ENCODE results near the gene ARL4D. TPM values are rescaled to one million over a fixed set of nuclear protein-coding genes. Genes with fewer than 3 reads are reported as not detected.
A peak's percentile ranks its signal among the peaks of the same experiment; 100 is the strongest.
"Not testable (repeated sequence)": the region's sequence is repeated elsewhere in the genome, so short reads cannot be mapped to it uniquely, and the experiment has no call there.

ARL4D gene
- total RNA-seq, 1 donor = 2.7 TPM

DNA sequence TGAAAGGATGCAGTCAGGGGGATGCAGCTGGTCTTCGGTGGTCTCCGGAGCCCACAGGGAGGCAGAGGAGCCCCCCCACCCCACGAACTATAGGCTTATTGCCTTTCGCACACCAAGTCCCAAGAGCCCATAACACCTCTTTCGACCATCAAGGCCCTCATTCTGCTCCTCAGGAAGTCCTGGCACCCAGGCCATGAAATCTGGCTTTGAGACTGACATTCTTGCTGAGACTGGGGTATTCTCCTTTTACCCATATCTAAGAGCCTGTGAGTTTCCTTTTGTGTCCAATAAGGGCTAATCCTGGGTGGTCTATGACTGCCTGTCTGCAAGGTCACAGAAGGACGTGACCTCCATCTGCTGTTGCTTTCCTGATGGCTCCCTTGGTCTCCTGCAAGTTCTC, 6.4 kb upstream of the ARL4D start:
- no peak for DNase-seq (ENCODE audit: low read depth in 2 of 3, low spot score in 2 of 3)

DNA sequence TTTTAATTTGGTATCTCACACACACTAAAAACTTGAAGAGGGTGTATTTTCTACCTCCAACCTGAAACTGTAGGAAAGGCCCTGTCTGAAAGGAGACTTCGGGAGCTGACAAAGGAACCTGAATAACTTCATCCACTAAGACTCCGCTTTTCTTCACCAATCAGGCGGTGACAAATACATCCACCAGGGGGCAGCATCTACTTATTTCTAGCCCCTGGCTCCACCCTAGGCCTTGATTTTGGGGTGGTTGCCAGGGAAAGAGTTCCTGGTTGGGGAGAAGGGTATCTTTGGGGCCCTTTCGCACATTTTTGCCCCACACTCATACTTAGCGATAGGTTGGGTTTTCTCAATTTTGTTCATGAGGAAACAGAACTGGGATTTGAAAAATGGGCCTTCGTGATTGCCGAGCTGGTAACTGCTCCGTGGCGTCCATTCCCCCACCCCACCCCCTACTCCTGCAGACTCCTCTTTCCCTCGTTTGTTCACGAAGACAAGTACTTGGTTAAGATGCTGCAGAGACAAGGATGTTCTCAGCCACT, 4.8 kb upstream of the ARL4D start:
- DNase-seq (ENCODE audit: low read depth in 2 of 3, low spot score in 2 of 3) = peak; percentile 83 to 94 (median 83)

DNA sequence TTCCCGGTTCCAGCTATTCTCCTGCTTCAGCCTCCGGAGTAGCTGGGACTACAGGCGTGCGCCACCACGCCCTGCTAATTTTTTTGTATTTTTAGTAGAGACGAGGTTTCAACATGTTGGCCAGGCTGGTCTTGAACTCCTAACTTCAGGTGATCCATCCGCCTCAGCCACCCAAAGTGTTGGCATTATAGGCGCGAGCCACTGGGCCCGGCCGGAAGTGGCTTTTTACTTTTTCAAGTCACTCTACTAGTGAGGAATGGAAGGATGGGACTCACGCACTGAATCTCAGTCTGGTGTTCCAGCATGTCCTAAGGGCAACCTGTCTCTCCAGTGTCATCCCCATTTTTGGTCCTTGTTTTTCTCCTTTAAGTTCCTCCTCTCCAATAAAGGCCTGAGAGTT, 4.1 kb upstream of the ARL4D start:
- DNase-seq (ENCODE audit: low read depth in 2 of 3, low spot score in 2 of 3) = not testable (repeated sequence)

DNA sequence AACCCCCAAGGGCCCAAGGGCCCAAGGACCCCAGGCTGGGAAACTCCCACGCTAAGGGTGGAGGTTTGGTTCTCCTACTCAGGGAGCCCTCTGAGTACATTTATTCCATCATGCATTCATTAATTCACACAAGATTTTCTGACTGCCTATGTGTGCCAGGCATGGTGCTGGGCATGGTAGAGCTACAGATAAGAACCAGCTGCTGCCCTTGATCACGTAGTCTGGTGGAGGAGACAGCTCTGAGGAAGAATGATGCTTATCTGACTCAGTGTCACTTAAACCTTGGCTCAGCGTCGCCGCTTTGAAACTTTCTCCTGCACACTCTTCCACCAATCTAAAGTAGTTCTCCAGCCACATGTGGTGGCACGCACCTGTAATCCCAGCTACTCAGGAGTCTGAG, 3.6 kb upstream of the ARL4D start:
- DNase-seq (ENCODE audit: low read depth in 2 of 3, low spot score in 2 of 3) = no peak

DNA sequence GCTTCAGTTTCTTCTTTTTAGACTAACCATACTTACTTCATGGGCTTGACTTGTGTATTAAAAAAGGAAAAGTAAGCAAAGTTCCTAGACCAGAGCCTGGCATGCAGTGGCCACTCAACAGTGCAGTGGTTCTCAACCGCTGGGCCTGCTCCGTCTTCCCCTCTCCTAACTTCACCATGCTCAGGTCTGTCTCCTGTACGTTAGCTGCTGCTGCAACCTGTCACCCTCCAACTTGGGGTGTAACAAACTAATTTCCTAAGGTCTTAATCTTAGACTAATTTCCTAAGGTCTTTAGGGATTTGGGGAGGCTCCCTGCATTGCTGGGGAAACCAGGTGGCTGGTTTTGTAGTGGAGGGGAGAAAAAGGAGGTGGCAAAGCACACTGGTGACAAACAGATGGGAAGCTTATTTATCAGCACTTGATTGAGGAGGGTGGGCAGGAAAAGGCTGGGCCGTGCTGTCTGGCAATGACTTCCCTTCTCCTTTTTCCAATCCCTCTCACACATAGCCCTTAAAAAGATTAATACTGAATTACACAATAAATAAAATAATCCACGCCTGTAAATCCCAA, 2.2 kb upstream of the ARL4D start:
- DNase-seq (ENCODE audit: low read depth in 2 of 3, low spot score in 2 of 3) = no peak

DNA sequence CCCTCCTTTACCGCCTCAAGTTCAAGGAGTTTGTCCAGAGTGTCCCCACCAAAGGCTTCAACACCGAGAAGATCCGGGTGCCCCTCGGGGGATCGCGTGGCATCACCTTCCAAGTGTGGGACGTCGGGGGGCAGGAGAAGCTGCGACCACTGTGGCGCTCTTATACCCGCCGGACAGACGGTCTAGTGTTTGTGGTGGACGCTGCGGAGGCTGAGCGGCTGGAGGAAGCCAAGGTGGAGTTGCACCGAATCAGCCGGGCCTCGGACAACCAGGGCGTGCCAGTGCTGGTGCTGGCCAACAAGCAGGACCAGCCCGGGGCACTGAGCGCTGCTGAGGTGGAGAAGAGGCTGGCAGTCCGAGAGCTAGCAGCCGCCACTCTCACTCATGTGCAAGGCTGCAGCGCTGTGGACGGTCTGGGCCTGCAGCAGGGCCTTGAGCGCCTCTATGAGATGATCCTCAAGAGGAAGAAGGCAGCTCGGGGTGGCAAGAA, 1.1 kb downstream of the ARL4D start:
- DNase-seq (ENCODE audit: low read depth in 2 of 3, low spot score in 2 of 3) = no peak

DNA sequence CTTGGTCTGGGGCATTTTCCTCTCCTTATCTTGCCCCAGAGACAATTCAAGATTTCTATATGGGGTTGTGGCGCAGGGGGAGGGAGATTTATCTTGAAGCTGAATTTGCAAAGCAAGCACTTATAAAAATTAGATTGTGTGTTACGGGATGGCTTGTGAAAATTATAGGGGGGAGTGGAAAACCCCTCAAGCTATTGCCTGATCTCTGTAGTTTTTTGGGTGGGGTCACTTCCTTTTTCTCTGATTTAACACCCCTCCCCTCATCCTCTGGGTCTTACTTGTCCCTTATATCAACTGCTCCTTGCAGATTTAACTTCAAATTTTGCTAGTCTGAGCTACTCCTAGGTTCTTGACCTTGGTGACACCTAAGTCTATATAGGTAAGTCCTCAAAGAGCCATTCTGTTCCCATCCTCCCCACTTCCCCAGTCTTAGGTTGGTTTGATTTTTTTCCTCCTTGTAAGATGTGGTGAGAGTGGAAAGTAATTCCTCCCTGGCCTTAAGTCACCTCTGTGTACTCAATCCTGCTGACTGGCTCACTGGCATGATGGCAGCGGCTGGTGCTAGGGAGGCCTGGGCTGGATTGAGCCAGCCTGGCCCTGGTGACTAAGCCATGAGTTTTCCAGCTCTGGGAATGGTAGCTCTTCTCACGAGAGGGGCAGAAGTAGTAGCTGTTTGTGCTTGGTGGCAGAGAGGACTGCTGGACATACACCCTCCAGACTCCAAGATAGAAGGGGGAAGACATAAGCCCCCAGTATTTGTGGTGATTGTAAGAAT, 2.3 kb downstream of the ARL4D start:
- DNase-seq (ENCODE audit: low read depth in 2 of 3, low spot score in 2 of 3) = no peak

DNA sequence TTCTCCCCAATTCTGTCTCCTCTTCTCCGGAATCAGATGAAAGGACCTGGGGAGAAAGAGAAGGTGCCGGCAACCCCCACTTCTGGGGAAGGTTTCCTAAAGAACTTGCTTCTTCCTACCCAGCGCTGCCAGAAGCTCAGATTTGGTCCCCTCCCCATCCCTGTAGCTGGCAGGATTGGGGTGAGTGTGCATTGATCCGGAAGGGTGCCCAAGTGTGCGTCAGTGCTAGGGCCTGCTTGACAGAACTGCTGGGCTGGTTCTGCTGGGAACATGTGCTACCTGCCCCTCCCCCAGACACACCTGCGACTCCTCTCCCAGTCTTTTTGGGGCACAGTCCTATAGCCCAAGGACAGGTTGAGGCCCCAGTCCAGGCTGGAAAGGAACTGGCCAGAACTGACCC, 3.3 kb downstream of the ARL4D start:
- DNase-seq (ENCODE audit: low read depth in 2 of 3, low spot score in 2 of 3) = no peak

DNA sequence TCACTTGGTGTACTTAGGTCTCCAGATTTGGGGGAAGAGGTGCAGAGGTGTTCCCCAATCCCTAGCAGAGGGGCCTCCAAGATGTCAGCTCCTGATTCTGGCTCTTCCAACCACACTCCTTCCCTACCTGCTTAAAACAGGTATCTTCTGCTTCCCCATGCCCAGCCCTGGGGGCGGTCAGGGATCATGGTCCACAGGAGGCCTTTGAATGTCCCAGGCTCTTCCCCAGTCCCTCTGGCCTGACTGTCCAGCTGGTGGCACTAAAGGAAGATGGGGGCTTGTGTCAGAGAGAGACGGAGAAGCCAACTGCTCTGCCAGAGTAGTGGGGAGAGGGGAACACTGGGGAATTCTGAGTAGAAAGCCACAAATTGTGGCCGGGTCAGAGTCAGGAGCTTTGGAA, 3.8 kb downstream of the ARL4D start:
- no peak for DNase-seq (ENCODE audit: low read depth in 2 of 3, low spot score in 2 of 3)

DNA sequence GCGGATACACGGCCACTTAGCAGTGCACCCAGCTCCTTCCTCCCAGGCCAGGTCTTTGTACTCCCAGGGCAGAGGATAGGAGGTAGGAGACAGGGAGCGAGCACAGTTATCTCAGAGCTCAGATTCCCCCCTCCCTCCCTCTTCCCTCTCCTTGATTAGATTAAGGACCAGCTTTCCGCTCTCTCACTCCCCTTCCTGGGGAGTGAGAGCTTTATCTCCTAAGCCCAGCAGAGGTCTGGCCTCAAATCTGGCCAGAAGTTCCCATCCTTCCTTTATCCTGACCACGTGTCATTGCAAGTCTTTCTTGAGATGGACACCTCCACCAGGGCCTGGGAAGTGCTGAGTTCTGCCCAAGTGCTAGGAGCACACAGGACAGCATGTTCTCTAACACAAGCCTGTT, 5.1 kb downstream of the ARL4D start:
- no peak for DNase-seq (ENCODE audit: low read depth in 2 of 3, low spot score in 2 of 3)

DNA sequence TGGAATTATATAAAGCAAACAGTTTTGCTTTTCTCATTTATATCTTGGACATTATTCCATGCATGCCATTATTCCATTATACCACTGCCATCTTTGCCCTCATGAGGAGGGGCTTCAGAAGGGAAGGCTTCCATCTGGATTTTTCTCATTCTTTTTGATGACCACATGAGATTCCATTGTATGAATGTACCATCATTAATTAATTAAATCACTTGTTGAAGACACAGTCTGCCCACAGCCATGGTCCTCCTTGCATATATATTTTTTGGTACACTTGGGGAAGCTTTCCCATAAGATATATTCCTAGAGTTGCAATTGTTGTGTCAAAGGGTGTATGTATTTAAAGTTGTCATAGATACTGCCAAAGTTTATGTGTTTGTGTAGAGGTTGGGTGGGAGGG, 7.1 kb downstream of the ARL4D start:
- no peak for DNase-seq (ENCODE audit: low read depth in 2 of 3, low spot score in 2 of 3)

DNA sequence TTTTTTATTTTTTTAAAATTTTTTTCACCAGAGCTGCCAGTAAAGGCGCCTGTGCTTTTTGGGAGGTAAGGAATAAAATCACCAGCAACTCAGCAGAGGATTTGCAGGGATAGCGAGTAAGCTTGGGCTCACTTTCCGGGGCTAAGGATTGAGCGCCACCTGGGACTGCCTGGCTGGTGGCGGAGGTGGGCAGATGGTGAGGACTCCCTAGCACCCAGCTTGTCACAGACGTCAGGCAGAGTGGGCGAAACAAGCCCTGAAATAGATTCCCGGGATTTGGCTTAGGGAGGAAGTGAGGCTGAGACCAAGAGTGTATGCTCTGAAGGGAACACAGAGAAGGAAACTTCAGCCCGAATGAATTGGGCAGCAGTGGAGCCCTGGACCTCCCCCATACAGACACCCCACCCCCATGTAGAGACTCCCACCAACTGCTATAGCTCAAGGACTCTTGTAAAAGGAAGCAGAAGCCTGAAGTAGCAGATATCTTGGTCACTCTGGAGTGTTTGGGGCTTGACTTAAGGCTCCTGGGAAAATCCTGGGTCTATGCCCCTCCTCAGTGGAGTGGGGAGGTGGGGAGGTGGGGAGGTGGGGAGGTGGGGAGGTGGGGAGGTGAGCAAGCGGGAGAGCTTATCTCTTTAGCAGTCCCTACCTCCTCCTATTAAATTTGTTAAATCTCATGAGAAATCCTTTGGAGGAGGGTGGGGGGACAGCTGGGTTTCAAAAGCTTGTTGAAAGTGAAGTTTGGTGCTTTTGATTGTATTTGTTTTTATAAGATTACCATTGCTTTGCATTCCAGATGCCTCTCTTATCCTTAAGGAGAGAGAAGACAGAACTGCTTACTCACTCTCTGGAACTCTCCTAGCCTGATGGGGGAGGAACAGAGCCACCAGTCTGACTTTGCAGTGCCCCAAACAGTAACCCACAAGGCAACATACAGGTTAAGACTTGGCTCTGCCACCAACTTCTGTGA, 8.2 kb downstream of the ARL4D start:
- DNase-seq (ENCODE audit: low read depth in 2 of 3, low spot score in 2 of 3) = no peak

DNA sequence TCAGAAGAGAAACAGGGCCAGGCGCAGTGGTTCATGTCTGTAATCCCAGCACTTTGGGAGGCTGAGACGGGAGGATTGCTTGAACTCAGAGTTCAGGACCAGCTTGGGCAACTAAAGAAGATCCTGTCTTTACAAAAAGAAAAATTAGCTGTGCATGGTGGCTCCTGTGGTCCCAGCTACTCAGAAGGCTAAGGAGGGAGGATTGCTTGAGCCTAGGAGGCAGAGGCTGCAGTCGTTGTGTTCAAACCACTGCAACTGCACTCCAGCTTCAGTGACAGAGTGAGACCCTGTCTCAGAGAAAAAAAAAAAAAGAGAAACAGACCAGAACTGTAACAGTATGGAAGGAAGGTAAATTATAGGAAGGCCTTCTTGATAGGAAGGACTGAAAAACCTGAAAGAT, 10.3 kb downstream of the ARL4D start:
- DNase-seq (ENCODE audit: low read depth in 2 of 3, low spot score in 2 of 3) = no peak

DNA sequence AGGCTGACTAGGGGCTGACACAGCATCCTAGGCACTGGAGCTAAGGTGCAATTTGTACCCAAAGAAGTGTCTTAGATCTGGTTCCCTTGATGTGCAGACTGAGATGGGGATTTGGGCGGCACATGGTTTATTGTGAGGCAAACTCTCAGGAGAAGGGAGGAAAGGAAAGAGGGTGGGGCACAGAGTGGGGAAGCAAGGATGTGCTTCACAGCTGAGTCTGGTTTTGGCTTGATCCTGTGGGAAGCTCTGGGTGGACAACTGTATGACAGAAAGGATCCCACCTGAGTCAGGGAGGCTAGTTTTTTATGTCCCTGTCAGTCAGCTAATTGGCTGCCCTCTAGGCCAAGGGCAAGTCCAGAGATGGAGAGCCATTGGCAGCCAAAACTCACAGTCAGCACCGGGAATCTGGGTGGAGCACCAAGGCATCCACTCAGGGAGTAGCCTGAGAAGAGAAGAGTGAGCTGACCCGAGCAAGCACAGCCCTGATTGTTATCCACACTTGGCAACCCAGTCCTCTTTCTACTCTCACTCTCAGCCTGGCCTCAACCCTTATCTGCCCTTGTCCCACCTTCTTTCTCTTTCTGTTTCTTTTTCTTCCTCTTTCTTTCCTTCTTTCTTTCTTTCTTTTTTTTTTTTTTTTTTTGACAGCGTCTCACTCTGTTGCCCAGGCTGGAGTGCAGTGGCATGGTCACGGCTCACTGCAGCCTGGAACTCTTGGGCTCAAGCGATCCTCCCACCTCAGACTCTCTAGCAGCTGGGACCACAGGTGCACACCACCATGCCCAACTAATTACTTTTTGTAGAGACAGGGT, 12.0 kb downstream of the ARL4D start:
- DNase-seq (ENCODE audit: low read depth in 2 of 3, low spot score in 2 of 3) = no peak

DNA sequence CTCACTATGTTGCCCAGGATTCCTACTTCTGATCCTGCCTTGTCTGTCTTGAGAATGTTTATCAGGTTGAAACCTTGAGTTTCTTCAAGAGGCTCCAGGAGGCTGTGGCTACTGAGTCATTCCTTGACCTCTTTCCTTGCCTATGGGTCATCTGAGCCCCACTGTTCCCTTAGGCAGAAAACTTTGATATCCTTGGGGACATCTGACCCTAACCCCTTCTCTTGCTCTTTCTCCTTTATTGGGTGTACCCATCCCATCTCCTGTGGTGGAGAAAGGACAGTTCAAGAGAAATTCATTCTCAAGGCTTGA, 12.5 kb downstream of the ARL4D start:
- DNase-seq (ENCODE audit: low read depth in 2 of 3, low spot score in 2 of 3) = no peak

DNA sequence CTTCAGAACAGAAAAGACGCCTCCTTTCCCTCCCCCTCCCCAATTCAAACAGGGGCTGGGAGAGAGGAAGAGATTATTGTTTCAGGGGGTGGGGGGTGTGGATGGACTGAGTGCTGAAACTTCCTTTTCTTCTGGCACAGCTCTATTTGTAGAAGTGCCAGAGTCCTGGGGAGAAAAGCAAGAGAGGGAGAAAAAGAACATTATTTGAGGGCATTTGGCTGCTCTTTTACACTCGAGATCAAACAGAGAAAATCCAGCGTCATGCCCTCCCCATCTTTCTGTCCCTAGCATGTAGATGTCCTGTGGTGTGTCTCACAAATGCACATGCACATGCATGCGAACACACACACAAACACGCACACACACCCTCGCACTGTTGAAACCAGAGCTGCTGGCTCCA, 13.0 kb downstream of the ARL4D start:
- DNase-seq (ENCODE audit: low read depth in 2 of 3, low spot score in 2 of 3) = no peak

DNA sequence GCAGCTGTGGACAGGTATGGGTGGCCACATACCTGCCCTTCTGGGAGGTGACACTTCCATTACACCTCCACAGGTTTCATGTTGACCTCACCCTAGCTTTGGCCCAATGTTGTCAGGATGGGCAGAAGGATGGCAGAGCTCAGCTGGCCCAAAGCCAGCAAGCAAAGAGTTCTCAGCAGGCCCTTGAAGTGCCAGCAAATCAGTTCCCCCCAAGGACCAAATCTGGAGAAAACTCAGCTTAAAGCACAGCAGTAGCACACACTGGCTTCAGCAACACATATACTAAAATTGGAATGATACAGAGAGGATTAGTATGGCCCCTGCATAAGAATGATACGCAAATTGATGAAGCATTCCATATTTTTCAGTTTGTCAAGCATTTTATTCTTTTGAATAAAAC, 13.4 kb downstream of the ARL4D start:
- DNase-seq (ENCODE audit: low read depth in 2 of 3, low spot score in 2 of 3) = no peak

DNA sequence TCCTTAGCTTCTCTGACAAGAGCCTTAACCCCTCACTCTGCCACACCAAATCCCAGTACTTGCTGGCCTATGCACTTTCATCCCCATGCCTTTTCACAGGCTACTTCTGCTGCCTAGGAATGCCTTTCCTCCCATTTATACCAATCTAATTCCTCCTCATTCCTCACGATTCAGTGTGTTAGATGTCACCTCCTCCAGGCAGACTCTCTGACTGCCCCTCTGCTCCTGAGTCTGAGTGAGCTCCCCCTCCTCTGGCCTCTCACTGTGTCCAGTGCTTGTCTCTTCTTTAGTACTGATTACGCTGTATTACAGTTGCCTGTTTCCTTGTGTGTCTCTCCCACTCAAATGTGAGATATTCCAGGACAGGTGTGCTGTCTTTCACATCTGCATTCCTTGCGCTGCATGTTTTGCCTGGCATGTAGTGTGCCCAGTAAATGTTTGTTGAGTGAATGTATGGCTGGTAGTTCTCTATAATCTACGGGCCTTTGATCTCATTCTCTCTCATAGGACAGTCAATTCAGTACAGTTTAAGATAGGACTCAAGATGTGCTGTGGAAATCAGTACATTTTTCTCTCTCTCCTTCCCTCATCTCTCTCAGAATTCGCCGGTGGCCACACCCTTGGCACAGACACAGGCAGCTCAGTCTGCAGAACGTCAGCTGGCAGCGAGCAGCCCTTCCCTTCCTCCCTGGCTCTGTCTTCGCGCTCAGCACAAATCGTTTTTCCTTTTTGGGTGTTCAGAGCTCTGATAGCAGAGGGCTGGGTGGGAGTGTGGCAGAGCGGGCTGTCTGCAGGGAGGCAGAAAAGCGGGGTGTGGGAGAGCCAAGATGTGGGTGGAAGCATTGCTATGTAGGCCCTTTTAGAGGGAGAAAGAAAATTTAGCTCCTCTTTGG, 18.5 kb downstream of the ARL4D start:
- DNase-seq (ENCODE audit: low read depth in 2 of 3, low spot score in 2 of 3) = no peak
